Measurements from ENCODE around the gene TTC33.

The TTC33 gene

DNA sequence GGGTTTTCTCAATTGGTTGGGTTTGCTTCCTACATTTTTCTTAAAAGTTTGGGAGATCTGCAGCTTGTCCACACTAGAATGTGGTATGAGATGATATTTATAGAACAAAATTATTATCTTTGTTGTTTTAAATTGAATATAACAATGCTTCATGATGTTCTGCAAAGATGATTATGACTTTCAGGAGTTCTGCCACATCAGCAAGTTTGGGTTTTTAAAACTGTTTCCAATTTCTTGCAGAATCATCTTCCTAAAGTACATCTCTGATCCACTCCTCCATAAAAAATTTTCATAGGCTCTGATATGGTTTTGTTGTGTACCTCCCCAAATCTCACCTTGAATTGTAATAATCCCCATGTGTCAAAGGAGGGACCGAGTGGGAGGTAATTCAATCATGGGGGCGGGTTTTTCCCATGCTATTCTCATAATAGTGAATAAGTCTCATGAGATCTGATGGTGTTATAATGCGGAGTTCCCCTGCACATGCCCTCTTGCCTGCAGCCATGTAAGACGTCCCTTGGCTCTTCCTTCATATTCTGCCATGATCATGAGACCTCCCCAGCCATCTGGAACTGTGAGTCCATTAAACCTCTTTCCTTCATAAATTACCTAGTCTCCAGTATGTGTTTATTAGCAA, 195.2 kb downstream of the TTC33 start:
- DNase-seq, result no peak

DNA sequence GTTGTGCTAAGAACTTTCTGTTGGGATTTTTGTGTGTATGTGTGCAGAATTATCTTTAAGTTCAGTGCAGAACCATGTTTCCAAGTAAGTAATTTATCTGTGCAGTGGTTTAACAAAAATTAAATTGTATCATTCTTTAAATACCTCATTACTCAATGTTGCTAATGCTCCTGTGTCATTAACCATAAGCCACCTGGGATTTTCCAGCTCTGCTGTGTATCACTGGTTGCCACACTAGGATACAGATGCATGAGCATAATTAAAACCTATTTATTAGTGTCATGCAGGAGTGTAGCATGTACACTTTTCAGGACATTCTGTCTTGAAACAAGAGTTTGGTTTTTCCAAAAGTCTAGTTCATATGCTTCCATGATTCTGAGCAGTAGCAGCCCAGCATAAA, 196.5 kb downstream of the TTC33 start:
- no peak for DNase-seq

DNA sequence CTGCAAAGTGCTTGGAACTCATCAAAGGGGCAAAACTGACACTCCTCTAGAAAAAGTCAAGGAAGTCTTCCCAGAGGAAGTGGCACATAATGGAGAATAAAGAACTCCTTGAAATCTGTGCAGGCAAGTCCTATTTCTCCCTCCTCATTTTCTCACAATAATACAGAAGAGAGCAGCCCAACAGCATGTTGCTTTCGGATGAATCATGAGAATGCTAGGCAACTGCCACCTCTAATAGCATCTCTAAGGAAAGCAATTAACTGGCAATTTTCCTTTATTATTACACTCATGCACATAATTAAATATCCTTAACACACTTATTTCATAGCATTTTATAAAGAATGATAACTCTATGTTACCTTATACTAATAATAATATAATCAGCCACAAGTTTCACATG, 198.3 kb downstream of the TTC33 start:
- DNase-seq, result no peak

DNA sequence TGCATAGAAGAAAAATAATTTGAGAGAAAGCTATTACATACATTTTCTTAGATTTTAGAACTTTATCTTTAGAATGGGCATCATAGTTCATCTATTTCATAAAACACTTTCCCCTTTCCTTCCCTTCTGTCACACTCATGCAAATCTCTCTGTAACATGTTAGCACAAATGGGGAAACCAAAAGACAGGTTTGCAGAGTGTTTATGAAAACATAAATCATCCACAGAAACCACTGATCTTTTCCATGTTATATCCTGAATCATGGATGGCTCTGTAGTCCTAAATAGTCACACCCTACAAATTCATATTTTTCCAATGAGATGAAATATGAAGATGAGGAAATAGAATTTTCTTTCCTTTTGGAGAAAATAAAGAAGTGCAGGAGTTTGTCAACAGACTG, 198.9 kb downstream of the TTC33 start:
- no peak for DNase-seq

DNA sequence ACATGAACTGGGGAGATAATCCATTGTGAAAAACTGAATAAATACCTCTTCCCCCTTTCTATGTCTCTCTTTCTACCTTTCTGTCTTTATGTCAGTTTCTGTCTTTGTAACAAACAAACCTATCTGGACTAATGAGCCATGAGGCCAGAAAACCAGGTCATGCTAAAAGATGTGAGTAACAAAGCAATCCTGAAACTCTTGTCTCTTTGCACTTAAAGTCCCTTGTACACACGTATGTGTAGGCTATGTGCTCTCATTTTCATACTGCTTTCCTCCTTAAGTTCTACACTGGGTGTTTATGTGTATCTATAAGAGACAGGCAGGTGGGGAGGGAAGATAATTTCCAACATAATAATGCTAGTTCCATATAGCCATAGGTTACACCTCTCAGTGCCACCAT, 199.9 kb downstream of the TTC33 start:
- DNase-seq, result no peak

DNA sequence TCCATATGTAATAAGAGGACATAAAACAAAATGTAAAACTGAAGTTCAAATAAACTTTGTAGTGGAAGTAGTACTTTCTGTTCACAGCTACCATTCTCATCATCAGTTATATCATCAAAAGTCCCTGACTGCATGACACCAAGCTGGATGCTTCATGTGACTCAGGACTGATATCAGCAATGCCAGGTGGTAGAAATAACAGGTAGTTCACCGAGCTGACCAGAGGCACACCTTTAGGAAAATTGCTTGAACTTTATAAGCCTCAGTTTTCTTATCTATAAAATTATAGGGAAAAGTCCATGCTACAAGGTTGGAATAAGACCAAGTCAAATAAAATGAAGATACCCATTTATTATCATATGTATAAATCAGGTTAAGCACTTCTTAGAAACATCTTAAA, 200.9 kb downstream of the TTC33 start:
- no peak for DNase-seq

DNA sequence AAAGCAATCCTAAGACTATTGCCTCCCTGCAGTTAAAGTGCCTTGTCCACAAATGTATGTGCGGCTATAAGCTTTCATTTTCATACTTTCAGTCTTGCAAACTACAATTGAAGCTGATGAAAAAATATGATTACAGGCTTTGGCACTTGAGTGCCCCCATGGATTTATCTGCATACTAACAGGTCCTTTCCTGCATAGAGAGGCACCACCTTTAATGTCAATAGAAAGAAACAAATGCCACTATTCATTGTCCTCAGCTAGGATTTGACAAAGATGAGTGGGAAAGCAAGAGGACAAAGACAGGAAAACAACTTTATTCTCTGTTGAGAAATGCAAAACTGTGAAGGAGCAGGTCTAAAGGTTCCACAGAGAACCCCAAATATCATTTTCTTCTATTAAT, 201.7 kb downstream of the TTC33 start:
- no peak for DNase-seq

DNA sequence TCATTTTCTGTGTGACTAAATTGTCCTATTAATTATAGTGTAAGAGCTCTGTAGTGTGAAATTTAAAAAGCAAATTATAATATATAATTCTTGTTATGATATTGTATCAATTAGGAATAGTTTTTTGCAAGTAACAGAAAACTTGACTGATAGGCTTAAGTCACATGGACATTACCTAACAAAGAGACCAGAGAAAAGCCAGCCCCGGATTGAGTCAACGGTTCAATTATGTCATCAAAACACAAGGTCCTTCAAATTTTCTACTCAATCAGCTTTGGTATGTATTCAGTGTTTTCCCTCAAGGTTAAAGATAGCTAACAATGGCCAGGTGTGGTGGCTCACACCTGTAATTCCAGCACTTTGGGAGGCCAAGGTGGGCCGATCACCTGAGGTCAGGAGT, 202.8 kb downstream of the TTC33 start:
- no peak for DNase-seq

DNA sequence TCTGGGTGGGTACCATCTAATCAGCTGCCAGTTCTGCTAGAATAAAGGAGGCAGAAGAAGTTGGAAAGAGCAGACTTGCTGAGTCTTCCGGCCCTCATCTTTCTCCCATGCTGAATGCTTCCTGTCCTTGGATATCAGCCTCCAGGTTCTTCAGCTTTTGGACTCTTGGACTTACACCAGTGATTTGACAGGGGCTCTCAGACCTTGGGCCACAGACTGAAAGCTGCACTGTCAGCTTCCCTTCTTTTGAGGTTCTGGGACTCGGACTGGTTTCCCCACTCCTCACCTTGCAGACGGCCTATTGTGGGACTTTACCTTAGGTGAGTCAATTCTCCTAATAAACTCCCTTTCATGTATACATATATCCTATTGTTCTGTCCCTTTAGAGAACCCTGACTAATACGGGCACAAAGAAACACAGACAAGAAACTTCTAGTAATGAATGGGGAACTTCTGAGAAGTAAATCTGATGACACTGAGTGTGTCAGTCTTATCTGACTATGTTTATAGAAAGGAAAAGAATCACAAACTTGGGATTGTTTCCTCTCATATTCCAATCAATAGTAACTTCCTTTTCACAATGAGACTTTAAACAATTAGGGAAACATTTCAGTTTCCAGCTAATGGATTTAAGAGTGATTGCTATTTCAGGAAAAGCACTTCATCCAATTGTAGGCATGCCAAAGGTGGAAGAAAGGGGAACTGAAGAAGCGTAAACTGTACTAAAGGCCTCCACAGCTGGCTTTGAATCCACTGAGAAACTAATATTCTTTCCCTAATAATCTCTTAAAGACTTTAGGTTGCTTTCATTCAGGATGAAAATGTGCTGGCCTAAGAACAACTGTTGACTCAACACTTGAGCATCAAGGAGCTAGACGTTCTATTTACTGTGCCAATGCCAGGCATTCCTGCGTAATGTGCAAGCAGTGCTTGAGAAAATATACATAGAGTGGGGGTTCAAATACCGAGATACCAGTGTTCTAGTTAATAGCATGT, 204.0 kb downstream of the TTC33 start:
- DNase-seq, result no peak

DNA sequence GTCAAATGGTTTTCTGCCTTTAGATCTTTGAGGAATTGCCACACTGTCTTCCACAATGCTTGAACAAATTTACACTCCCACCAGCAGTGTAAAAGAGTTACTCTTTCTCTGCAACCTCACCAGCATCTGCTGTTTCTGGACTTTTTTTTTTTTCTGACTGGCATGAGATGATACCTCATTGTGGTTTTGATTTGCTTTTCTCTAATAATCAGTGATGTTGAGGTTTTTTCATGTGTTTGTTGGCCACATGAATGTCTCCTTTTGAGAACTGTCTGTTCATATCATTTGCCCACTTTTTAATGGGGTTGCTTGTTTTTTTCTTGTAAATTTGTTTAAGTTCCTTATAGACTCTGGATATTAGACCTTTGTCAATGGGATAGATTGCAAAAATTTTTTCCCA, 205.3 kb downstream of the TTC33 start:
- DNase-seq, result no peak

DNA sequence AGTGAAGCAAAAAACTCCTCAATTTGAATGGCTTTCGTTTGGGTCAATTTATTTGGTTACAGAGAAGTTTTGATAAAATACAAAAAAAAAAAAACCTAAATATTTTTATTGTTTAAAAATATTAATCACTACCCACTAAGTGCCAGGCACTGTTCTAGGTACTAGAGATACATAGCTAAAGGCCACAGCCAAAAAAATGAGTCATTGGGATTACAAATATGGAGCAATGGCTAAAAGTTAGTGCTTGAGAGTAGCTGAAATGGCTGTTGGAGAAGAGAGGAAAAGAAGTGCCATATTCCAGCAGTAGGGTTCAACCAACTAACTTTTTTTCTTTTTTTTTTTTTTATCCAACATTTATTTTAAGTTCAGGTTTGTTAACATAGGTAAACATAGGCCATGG, 206.1 kb downstream of the TTC33 start:
- no peak for DNase-seq

DNA sequence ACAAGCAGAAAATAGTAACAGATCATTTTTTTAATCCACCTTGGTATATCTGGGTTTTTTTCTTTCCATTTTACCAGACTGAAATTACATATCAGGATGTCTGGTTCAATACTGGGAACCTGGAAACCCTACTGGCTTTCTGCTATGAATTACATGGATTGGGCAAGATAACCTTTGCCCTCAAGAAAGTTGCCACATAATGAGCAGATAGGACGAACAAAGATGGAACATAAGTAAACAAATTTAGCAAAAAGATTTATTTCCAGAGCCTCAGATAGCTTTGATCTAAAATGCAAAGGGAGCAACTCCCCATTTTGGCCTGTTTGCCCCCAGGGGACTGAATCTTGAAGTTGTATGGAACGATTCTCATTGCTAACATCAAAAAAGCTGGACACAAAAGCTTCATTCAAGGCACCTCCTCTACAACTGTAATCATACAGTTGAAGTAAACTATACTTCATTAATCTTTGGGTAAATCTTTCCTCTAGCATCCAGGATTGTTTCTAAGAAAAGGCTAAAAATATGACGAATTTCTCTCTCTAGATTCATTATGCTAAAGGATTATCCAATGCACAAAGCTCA, 207.7 kb downstream of the TTC33 start:
- no peak for DNase-seq

DNA sequence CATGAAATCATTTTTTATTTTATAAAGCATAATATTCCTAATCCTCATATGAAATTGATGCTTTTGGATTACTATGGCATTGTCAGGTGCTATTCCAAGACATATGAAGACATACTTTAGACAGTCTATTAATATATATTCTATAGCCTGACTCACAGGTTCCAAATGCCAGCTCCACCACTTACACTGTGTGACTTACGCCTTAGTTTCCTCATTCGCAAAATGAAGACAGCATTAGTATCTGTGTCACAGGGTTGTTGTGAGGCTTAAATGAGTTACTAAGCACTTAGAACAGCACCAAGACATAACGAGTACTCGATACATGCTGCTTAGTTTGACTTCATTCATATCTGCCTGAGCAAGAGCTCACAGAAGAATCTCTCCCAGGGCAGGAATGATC, 208.2 kb downstream of the TTC33 start:
- DNase-seq, result no peak

DNA sequence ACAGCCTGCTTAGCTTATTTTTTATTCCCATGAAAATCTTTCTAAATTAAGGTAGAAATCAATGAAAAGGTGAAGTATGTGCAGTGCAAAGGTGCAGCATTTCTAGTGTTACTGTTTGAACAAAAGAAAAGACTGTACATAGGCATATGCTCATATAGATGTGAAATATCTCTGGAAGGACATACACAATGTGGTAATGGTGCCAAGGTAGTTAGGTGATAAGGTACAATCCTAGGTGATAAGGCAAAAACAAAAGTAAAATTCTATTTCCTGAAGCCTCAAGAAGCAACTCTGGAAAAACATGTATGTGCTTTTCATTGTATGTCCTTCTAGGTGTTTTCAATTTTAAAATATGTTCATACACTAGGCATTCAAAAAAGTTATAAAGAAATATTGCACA, 215.5 kb downstream of the TTC33 start:
- no peak for DNase-seq

DNA sequence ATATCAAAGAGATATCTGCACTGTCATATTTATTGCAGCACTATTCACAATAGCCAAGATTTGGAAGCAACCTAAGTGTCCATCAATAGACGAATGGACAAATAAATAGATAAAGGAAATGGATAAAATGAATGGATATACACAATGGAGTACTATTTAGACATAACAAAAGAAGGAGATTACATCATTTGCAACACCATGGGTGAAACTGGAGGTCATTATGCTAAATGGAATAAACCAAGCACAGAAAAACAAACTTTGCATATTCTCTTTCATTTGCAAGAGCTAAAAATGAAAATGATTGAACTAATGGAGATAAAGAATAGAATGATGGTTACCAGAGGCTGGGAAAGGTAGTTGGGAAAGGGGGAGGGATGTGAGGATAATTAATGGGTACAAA, 231.1 kb downstream of the TTC33 start:
- DNase-seq, result no peak

DNA sequence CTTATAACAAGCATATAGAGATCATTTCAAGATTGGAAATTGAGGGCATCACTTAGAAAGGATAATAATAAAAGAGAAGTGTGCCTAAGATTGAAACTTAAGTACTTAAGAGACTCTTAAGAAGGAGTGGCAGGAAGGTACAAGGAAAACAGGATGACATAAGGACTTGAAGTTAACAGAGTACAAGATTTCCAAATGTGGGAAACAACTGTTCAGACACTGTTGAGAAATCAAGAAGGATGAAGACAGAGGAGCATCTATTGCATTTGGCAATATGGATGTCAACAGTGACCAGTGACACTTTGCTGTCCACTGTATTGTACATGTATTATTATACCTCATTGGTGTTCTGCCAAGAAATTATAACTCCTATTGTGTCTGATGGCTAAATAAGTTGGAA, 233.8 kb downstream of the TTC33 start:
- no peak for DNase-seq

DNA sequence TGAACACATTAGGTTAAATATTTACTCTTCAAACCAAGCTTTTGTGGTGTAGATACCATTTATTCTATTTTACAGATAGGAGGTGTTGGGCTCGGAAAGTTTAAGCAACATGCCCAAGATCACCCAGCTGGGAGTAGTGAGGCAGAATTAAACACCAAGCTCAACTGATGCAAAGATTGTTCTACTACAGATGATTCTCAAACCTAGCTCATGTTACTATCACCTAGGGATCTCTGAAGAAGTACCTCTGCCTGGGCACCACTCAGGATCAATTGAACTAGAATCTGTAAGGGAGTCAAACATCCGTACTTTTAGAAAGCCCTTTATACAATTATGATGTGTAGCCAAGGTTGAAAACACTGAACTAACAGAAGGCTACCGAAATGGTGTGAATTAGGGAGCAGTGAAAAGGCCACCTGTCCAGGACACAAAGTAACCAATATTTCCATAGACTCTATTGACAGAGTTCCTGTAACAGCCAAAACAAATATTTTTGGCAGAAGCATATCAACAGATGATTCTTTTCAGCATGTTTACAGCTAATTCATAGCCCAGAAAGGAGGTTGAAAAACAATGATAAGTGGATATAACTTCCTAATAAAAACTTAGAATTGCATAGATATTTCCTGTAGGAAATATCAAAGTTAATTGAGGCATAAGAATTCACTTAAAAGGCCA, 234.5 kb downstream of the TTC33 start:
- no peak for DNase-seq

DNA sequence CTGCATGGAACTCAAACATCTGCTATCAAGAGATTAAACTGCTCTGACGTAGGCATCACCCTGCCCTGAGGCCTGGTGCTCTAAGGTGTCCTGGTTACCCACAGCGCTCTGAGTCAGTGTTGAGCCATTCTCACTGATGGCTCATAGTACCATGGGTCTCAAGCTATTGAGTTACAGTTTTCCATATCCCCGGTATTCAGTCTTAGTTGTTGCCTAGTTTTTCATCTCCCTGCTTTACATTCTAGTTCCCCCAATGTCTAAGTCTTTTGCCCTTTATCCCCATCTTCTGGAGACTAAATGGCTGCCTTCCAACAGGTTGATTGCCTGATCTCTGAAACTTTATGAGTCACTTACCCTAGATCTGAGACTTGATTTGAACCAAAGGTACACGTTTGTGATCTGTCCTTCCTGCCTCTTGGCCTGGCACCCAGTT, 237.3 kb downstream of the TTC33 start:
- no peak for DNase-seq

DNA sequence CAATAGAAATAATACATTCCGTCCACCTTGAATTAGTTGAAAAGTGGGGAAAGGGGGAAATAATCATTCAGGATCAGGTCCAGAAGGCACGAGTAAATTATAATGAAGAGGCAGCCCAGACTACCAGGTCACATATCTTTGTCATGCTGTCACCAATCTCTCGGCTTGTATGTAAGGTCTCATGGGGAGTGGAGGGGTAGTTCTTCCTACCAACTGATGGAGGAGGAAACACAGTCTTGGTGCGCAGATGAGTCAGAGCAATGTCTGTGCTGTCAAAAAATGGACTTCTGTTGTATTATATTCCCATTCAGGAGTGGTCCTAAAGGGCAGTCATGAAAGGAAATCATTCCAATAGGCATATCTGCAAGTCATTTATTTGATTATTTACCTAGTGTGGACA, 240.3 kb downstream of the TTC33 start:
- no peak for DNase-seq

DNA sequence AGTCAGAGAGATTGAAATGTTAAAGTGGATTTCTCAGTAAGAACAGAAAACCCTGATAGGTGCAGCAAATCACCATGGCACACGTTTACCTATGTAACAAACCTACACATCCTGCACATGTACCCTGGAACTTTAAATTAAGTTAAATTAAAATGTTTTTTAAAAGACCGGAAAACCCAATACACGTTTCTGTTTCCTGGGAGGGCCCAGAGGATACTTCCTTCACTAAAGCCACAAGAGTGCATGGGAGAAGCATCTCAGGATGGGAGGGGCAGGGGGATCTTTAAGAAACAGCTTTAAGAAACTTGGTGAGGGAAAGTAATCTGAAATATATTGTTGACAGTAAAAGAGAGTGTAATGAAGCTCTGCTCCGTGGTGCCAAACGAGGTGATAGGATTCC, 240.8 kb downstream of the TTC33 start:
- peak; percentile 25 to 54 for DNase-seq

DNA sequence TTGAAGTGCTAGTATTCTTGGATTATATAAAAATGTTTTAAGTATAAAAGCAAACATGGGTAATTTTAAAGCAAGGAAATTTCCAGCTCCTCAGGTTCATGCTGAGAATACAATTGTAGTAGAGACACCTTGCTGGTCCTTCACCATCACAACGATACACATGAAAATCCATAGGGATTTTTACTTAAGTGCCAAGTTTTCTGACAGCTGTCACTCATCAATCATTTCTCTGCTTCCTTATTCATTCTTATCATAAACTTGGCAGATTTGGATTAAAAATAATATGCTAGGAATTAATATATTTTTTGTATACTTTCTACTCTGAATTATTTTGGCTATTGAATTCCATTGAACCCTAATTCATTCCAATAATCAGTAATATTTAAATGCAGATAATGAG, 244.0 kb downstream of the TTC33 start:
- no peak for DNase-seq

DNA sequence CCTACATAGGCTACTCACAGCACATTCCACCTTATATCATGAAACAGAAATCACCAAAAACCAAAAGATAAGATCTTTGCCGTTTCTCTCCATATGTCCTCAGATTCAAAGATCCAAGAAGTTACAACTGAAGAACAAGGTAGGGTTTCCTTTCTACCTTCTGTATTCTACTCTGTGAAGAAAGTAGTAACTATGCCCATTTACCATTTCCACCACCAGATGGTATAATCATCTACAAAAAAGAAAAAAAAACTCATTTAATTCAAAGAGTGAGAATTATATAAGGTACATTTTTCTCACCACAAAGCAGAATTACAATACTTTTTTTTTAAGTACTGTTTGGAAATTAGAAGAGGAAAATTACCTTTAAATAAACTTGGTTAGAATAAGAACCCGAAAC, 248.7 kb downstream of the TTC33 start:
- peak in 1 of 2 donors; percentile 46 for DNase-seq

DNA sequence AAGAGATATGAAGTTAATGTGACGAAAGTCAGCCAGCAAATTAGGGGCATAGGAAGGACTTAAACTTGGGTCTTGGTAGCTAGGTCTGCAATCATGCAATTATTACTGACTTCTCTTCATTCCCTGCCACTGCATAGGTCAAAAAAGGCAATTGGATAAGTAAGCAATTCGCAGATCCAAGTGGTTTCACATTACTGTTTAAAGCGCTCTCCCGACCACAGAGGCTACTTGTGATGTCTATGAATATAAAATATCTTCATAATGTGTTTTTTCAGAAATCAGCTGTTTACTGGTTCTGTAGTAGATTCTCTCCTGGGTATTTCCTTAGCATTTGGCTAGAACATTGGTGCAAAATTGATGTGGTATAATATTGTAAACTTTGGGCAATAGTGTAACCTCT, 250.7 kb downstream of the TTC33 start:
- DNase-seq, result no peak
